Osteoblast (primary cell): Measurements from ENCODE around the gene CGB1. TPM values are rescaled to one million over a fixed set of nuclear protein-coding genes. Genes with fewer than 3 reads are reported as not detected.
A peak's percentile ranks its signal among the peaks of the same experiment; 100 is the strongest.

Experiments used
- DNase-seq: peaks from one replicate; pipeline ENCODE4 v3.0.0; 2011; ENCODE audit warnings: low spot score, mixed read lengths; ENCODE audit not compliant: insufficient read length; ENCODE audit errors: missing footprints
- H2AFZ ChIP-seq: 2 replicates; pipeline ENCODE4 v1.6.0; 2011; ENCODE audit warnings: mild to moderate bottlenecking, low read length
- H3K27ac ChIP-seq: 2 replicates; pipeline ENCODE4 v1.5.1; 2011; ENCODE audit warnings: mild to moderate bottlenecking, low read depth, low read length, moderate library complexity
- H3K27me3 ChIP-seq: 2 replicates; pipeline ENCODE4 v1.6.0; 2012; ENCODE audit warnings: mild to moderate bottlenecking, control low read depth, inconsistent platforms, low read length, moderate library complexity; ENCODE audit not compliant: insufficient read depth
- H3K36me3 ChIP-seq: 2 replicates; pipeline ENCODE4 v1.5.1; 2011; ENCODE audit warnings: mild to moderate bottlenecking, low read length, control low read depth, moderate library complexity; ENCODE audit not compliant: insufficient read depth
- H3K4me1 ChIP-seq: 2 replicates; pipeline ENCODE4 v1.5.1; 2011; ENCODE audit warnings: mild to moderate bottlenecking, low read length, control low read depth, moderate library complexity; ENCODE audit not compliant: insufficient read depth
- H3K4me2 ChIP-seq: 2 replicates; pipeline ENCODE4 v1.6.0; 2011; ENCODE audit warnings: mild to moderate bottlenecking, low read length; ENCODE audit not compliant: insufficient read depth
- H3K4me3 ChIP-seq: fragments of 200-600 bp; sonication (generic); 3 replicates; pipeline ENCODE4 v1.5.1; 2012; ENCODE audit warnings: mild to moderate bottlenecking, low read length, inconsistent platforms; ENCODE audit not compliant: insufficient read depth
- H3K79me2 ChIP-seq: 2 replicates; pipeline ENCODE4 v1.6.0; 2012; ENCODE audit warnings: mild to moderate bottlenecking, low read length, control low read depth, inconsistent platforms; ENCODE audit not compliant: insufficient read depth
- H3K9me3 ChIP-seq: 2 replicates; pipeline ENCODE4 v1.5.1; 2011; ENCODE audit warnings: low read depth, low read length, control low read depth
- H4K20me1 ChIP-seq: 2 replicates; pipeline ENCODE4 v1.6.0; 2012; ENCODE audit warnings: mild to moderate bottlenecking, low read length, control low read depth; ENCODE audit not compliant: insufficient read depth
- total RNA-seq: library from RNA; depleted of rRNA; stranded (reverse); fragments of >200 nt; gene quantifications from 2 replicates; pipeline ENCODE4 v1.2.3, GENCODE V29; 2012
- TF ChIP-seq, protein P1 (sequence below): IDR thresholded peaks from 2 replicates; pipeline ENCODE4 v1.5.1; 2011; ENCODE audit warnings: mild to moderate bottlenecking, low read depth, low read length, moderate library complexity; ENCODE audit errors: extremely low read depth

Gene CGB1
- total RNA-seq, 1 donor: not detected

DNA sequence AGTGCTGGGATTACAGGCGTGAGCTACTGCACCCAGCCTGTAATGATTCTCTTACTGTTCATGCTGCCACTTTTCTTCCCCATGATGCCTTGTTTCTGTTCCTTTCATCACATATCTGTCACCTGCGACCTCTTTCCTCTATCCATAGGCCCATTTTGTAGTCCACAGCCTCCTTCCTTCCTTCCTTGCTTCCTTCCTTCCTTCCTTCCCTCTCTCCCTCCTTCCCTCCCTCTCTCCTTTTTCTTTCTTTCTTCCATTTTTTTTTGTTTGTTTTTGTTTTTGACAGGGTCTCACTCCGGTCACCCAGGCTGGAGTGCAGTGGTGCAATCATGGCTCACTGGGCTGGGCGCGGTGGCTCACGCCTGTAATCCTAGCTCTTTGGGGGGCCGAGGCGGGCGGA lies 47.8 kb downstream of the CGB1 start:
- Histone ChIP-seq H3K36me3 (peaks cover 31% of the 10 kb centered on the region), H3K4me1 (peaks cover 16% of the 10 kb centered on the region), H2AFZ (no peak overlapping the region), H3K27me3 (no peaks in the 10 kb centered on the region), H3K4me3 (no peak overlapping the region), H3K9me3 (no peaks in the 10 kb centered on the region), H3K79me2 (peaks cover 38% of the 10 kb centered on the region), H4K20me1 (peaks cover 15% of the 10 kb centered on the region), H3K27ac (no peak overlapping the region), H3K4me2 (no peak overlapping the region)
- no peak for DNase-seq
- TF ChIP-seq, protein P1, sequence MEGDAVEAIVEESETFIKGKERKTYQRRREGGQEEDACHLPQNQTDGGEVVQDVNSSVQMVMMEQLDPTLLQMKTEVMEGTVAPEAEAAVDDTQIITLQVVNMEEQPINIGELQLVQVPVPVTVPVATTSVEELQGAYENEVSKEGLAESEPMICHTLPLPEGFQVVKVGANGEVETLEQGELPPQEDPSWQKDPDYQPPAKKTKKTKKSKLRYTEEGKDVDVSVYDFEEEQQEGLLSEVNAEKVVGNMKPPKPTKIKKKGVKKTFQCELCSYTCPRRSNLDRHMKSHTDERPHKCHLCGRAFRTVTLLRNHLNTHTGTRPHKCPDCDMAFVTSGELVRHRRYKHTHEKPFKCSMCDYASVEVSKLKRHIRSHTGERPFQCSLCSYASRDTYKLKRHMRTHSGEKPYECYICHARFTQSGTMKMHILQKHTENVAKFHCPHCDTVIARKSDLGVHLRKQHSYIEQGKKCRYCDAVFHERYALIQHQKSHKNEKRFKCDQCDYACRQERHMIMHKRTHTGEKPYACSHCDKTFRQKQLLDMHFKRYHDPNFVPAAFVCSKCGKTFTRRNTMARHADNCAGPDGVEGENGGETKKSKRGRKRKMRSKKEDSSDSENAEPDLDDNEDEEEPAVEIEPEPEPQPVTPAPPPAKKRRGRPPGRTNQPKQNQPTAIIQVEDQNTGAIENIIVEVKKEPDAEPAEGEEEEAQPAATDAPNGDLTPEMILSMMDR: no peak

- no peak overlapping the region for H3K4me2 ChIP-seq
- peaks cover 15% of the 10 kb centered on the region for H4K20me1 ChIP-seq
- no peak overlapping the region for H3K4me3 ChIP-seq
- H3K79me2 ChIP-seq: peaks cover 36% of the 10 kb centered on the region
- H3K4me1 ChIP-seq: peaks cover 16% of the 10 kb centered on the region
- H3K9me3 ChIP-seq: no peaks in the 10 kb centered on the region
- H3K27me3 ChIP-seq: no peaks in the 10 kb centered on the region
- H2AFZ ChIP-seq: no peak overlapping the region
- TF ChIP-seq, protein P1: no peak
- no peak overlapping the region for H3K27ac ChIP-seq
- no peak for DNase-seq
- peaks cover 31% of the 10 kb centered on the region for H3K36me3 ChIP-seq
These were observed 48.4 kb downstream of the CGB1 start for GRCh38 chr19:48988286-48988685.

DNA sequence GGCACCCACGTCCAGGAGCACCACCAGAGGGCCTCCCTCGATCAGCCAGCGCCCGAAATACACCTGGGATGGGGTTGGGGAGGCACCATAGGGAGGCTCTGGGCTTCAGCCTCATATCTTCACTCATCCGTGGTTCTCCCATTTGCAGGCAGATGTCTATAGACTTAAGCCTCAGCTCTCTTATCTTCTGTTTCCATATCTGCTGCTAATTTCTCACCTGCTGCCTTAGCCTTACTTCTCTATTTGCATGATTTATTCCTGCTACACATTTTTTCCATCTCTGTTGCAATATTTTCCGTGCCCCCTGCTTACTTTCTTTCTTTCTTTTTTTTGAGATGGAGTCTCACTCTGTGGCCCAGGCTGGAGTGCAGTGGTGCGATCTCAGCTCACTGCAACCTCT lies 49.4 kb downstream of the CGB1 start:
- Histone ChIP-seq H3K36me3 (peaks cover 35% of the 10 kb centered on the region), H3K27me3 (no peaks in the 10 kb centered on the region), H3K4me2 (no peak overlapping the region), H3K9me3 (no peaks in the 10 kb centered on the region), H4K20me1 (peaks cover 15% of the 10 kb centered on the region), H3K79me2 (peaks cover 28% of the 10 kb centered on the region), H3K27ac (no peak overlapping the region), H3K4me1 (peaks cover 12% of the 10 kb centered on the region), H3K4me3 (no peak overlapping the region), H2AFZ (no peak overlapping the region)
- TF ChIP-seq, protein P1: no peak
- DNase-seq: no peak

GRCh38 chr19:48986211-48986610 lies 50.5 kb downstream of the CGB1 start:
- H3K27ac ChIP-seq: no peak overlapping the region
- TF ChIP-seq, protein P1: no peak
- no peak overlapping the region for H3K4me3 ChIP-seq
- peaks cover 10% of the 10 kb centered on the region for H4K20me1 ChIP-seq
- no peak overlapping the region for H2AFZ ChIP-seq
- H3K4me1 ChIP-seq: peaks cover 3% of the 10 kb centered on the region
- no peaks in the 10 kb centered on the region for H3K9me3 ChIP-seq
- peaks cover 35% of the 10 kb centered on the region for H3K36me3 ChIP-seq
- H3K27me3 ChIP-seq: no peaks in the 10 kb centered on the region
- no peak overlapping the region for H3K4me2 ChIP-seq
- DNase-seq: peak; percentile 14
- peaks cover 17% of the 10 kb centered on the region for H3K79me2 ChIP-seq
